GM18868 (cell line): Measurements from ENCODE around the gene NIP7.

Experiments used
- ATAC-seq: cut with Tn5 transposase; IDR thresholded peaks from one replicate; pipeline ENCODE4 v1.9.1; 2021; ENCODE audit warnings: mild to moderate bottlenecking, moderate library complexity; ENCODE audit not compliant: unreplicated experiment

The NIP7 gene

DNA sequence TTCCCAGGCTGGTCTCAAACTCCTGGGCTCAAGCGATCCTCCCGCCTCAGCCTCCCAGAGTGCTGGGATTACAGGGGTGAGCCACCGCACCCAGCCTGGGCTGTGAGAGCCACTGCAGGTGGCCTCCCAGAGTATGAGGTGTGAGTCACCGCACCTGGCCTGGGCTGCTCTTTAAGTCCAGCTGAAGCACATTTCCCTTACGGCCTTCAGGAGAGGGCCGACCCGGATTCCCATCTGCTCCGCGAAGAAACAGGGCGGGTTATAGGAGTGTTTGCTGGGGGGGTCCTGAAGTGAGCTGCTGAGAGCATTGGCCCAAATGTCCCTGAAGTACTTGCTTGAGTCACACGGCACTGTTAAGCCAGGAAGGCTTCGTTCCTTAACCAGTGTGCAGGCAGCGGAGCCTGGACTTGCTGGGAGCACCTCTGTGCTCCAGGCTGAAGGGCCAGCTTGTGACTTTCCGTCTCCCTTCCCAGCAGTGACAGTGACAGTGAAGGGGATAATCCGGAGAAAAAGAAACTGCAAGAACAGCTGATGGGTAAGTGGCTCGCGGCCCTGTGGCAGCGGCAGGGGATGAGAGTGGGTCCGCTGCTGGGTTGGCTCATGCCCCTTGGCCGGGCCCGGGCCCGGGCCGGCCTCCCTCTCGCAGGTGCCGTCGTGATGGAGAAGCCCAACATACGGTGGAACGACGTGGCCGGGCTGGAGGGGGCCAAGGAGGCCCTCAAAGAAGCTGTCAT lies 21.2 kb upstream of the NIP7 start:
- ATAC-seq = no peak

DNA sequence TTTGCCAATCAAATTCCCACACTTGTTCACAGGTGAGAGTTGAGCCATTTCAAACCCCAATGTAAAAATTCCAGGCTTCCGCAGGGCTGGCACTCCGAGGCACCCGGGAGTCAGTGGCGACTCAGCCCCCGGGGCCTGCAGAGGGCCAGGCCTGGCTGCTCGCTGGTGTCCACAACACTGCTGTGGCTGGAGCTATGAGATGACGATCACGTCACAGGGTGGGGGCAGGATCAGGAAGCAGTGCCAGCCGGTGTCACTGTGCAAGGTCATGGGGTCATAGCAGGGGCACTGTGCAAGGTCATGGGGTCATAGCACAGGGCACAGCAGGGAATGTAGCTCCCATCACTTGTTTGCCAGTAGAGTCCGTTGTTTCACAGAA lies 20.7 kb upstream of the NIP7 start:
- no peak for ATAC-seq

DNA sequence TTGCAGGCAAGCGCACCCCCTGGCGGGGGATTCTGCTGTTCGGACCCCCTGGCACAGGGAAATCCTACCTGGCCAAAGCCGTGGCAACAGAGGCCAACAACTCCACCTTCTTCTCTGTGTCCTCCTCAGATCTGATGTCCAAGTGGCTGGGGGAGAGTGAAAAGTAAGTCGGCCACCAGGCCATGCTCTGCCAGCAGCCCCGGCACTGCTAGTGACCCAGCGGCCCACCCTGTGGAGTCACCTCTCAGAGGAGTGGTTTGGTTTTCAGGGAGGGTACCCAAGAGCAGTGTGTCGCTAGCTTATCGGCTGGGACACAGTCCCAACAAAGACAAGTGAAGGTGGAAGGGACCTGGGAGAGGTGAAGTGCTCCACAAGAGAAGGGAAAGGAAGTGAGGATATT lies 20.2 kb upstream of the NIP7 start:
- no peak for ATAC-seq

DNA sequence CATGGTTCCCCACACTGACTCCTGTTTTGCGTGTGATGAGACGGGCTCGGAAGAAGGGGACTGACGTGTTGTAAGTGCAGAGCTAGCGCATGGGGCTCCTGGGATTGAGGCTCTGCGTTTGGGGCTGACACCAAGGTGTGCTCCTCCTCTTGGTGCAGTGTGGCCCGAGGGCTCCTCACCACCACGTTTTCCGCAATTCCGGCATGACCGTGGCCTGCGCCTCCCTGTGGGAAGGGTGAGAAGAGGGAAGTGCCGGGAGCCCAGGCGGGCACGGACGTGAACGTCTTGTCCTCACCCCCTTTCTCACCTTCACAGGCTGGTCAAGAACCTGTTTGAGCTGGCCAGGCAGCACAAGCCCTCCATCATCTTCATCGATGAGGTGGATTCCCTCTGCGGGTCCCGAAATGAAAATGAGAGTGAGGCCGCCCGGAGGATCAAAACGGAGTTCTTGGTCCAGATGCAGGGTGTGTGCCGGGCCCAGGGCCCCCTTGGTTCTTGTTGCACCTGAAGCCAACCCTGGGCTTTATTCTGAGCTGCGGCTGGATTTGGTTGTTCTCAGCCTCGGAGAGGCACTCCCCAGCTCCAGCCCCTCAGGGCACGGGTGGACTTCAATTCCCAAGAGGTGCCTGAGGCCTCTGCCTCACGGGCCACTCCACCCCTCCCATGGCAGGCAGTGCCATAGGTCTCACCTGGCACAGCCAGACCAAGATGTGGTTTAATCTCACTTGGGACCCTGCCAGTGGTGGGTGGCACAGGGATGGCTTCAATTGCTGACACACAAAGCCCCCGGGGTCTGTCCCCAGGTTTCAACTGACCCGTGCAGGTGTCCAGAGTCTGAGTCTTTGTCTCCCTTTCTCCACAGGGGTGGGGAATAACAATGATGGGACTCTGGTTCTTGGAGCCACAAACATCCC lies 19.5 kb upstream of the NIP7 start:
- no peak for ATAC-seq

DNA sequence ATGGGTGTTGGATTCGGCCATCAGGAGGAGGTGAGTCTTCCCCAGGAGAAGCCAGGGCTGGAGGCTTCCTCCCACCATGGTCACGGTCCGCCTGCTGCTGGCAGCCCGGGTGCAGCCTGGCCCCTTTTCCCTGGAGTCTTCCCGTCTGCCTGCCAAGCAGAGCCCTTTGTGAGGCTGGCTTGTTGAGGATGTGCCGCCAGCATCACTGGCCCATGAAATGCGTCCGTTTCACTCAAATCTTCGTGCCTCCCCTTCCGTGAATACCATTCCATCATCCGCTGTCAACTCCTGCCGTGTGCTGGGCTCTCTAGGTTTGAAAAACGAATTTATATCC lies 18.9 kb upstream of the NIP7 start:
- ATAC-seq = no peak

DNA sequence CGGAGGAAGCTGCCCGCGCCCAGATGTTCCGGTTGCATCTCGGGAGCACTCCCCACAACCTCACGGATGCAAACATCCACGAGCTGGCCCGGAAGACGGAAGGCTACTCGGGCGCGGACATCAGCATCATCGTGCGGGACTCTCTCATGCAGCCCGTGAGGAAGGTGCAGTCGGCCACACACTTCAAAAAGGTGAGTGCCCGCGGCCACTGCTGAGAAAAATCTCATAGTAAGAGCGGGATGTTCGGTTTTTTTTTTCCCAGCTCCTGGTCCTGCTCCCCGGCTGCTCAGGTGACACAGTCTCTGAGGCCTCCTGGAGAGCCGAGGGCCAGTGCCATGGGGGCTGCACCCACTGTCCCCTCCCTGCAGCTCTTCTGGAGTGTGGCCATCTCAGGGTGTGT lies 18.5 kb upstream of the NIP7 start:
- no peak for ATAC-seq

DNA sequence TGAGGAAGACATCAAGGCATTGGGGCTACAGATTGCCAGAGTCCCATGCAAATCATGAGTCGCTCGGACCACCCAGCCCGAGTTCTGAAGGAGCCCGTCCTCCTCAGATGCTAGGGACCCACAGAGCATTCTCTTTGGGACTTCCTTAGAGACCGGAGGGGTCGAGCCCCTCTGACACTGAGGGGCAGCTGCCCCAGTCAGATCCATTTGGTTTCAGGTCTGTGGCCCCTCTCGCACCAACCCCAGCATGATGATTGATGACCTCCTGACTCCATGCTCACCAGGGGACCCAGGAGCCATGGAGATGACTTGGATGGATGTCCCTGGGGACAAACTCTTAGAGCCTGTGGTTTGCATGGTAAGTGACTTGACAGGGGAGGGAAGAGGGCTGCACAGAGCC lies 17.2 kb upstream of the NIP7 start:
- ATAC-seq = no peak

DNA sequence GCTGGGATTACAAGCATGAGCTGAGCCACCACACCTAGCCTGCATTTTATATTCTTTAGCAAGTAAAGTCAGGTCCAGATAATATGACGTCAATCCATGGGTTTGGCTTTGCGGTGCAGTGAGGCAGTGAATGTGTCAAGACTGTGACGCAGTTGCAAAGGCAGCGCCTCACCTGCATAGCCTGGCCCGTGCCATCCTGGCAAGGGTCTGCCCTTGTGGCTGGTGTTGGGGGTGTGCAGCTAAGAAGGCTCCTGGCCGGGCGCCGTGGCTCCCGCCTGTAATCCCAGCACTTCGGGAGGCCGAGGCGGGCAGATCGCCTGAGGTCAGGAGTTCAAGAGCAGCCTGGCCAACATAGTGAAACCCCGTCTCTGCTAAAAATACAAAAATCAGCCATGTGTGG lies 16.2 kb upstream of the NIP7 start:
- ATAC-seq = no peak

DNA sequence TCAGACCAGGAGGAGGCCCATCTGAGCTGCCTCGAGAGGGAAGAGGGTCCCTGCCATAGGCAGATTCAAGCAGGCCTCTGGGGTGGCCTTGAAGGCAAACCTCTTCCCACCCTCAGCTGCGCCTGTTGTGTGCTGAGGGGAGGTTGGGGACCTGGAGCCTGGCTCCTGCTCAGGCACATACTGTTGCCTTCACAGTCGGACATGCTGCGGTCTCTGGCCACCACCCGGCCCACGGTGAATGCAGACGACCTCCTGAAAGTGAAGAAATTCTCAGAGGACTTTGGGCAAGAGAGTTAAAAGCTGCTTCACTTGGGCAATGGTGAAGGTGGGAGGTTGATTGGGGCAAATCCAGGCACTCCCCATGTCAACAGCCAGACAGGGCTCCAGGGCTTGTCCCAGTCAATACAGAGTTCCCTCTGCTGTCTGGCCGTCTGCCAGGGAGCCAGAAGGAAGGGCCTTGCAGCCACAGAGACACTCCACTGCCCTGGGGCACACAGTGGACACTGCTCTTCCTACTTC lies 15.5 kb upstream of the NIP7 start:
- ATAC-seq = no peak

DNA sequence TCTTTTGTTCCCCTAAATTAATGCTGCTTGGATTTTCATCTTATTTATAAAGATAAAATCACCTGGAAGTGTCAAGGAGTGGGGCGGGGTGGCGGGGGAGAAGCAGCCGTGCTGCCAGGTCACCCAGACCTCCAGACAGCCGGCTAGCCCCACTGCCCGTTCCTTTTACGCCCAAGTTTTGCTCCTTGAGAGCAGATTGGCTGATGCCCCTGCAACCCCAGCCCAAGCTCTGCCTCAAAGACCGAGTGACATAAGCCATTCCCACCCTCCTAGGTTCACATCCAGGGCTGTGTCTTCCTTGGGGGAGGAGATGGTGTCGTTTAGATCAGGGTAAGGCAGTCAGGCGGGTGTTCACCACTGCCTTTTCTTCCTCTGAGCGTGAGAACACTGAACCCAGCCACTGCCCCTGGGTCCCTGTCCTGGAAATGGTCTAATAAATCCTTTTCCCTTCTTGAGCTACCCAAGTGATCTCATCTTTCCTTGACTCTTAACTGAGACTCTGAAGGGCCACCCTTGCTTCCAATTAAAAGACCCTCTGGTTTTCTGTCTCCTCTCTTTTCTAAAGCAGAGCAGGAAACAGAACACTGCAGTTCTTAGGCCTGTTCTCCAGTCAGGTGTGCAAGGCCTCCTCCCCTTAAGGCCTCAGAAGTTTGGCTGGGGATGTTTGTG lies 14.9 kb upstream of the NIP7 start:
- no peak for ATAC-seq

DNA sequence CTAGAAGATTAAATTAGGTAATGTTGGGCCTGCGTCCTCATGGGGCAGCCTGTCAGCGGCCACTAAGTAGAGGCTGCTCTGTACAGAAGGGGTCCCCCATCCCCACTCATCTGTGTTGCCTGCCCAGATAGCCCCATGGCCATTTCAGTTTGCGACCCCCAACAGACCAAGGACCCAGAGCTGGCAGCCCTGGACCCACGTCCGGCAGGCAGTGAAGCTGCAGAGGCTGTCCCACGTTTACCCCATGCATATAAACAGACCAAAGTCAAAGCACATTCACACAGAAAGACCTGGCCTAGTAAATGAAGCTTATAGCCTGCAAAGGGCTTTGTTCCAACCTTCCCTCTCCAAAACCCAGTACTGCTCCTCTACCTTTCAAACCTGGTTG lies 13.8 kb upstream of the NIP7 start:
- no peak for ATAC-seq

DNA sequence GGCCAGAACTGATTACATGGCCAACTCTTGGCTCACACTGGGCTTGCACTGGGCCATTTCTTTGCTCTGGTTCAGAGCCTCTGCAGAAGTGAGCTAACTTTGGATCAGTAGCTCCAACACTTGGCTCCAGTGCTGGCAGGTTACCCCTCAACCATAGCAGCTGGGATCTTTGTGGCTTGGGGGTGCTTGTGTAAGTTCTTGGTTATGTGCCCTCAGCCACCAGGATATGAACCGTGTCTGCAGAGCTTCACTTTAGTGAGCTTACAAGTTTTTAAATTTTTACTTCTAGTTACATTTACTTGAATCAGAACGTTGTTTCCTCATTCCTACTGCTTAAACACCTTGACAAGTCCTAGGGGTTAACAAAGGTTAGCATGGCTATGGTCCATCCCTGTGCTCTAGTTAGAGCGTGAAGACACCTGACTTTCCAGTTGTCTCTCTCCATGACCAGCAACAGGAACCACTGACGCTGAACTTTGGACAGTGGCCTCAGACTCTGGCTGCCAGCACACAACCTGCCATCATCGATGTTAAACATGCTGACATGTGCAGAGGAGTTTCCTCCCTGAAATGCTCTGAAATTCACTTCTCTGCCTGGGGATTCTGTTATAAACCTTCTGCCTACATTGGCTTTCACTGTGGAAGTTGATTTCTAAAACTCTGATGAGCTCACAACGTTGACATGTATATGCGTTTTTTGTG lies 13.2 kb upstream of the NIP7 start:
- ATAC-seq = no peak

DNA sequence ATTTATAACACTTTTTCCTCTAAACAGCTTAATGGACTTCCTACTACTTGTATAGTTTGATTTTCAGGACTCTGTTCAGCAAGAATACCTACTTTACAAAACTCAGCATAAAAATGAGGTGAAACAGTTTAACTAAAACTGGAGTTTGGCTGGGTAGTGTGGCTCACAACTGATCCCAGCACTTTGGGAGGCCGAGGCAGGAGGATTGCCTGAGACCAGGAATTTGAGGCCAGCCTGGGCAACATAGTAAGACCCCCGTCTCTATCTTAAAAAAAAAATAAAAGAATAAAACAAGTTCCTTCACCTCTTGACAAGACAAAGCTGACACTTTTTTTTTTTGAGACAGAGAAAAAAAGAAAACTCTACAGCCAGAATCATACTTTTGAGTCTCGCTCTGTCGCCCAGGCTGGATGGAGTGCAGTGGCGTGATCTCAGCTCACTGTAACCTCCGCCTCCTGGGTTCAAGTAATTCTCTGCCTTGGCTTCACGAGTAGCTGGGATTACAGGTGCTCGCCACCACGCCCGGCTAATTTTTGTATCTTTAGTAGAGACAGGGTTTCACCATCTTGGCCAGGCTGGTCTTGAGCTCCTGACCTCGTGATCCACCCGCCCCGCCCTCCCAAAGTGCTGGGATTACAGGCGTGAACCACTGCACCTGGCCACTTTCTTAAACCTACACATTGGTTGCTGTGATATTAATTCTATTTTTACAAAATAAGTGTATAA lies 11.8 kb upstream of the NIP7 start:
- no peak for ATAC-seq

DNA sequence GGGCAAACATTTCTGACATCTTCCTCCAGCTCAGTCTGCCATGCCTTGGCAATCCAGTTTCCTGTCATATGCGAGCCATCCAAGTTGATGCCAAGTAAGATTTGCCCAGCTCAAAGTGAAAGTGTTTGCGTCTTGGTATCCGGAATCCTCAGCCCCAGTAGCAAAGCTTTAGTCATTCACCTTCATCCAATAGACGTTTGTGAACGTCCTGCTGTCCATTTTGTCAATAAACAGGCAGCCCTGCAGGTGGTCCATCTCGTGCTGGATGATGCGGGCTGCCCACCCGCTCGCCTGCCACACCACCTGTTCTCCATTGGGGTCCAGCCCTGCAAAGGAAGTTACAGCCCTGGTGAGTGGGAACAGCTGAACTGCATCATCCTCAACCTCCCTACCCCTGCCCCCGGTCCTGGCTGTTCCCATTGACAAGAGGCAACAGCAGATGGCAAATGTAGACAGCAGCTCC lies 10.7 kb upstream of the NIP7 start:
- no peak for ATAC-seq

DNA sequence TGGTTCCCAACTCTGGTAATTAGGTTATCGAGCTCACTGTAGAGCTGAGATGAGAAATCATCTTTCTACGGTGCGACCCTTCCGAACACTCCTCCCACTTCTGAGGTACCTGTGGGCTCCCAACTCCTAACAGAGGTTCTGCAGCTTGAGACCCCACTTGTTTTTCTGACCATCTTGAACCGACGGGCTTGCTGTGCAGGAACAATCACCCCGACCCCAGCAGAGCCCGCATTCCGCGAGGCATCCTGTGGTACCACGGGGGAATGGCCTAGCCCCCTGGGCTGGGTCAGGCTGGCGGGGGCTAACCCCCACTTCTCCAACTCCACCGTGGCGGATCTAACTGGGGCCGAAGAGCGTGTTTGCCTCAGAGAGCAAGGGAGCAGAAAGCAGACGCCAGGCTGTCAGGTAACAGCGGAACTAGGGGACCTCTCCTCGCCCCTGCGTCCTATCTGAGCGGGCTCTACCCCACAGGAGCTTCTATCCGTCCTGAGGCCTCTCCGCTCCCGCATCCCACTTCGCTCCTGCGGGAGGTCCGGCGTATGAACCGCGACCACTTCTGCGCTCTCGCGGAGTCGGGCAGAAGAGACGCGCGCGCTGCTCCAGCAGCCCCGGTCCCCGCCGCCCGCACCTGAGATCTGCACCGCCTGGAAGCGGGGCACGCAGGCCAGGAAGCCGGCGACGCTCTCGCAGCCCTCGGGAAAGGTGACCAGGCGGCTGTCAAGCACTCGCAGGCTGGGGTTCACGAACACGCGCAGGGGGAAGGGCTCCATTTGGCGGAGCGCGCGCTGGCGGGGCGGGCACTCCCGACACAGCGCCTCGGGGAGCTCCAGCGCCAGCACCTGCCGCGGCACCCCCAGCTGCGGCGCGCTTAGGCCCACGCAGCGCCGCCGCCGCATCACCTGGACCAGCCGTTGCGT lies 9.9 kb upstream of the NIP7 start:
- peak; percentile 31 for ATAC-seq

DNA sequence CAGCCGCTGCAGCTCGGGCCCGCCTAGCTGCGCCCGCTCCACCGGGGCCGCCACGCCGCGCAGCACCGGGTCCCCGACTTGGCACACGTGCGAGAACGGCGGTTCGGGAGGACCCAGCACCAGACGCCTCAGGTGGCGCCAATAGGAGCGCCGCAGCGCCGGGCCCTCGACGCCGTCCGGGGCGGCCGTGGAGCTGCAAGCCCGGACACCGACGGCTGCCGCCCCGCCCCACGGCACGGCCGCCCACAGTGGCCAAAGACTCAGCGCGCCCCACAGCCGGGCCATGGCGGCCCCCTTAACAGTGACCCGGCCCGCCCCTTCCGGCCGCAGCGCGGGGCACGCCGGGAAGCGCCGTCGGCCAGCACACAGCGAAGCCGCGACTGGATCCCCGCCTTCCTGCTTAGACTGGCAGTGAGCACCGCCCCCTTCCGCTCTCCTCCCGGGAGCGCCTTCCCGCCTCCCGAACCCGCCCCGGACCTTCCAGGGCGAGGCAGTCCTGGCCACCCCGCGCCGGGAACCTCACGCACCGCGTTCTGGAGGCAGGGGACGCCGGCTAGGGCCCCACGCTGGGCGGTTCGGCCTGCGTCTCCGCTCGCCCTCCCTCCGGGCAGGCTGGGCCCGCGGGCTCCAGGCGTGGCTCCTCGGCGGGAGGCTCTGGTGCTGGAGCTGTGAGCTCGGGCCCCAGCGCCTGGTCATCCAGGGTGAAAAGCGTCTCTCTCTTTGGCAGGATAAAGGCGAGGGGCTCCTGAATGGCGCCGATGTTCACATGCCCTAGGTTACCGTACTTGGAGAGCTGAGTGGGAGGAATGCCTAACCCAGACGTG lies 9.1 kb upstream of the NIP7 start, which contains the start of gene PDF:
TSS of gene PDF (minus strand) at position 303 of the 824 bp plus-strand sequence. CDS start at position 285, 18 bp downstream.
- peak; percentile 95 for ATAC-seq

DNA sequence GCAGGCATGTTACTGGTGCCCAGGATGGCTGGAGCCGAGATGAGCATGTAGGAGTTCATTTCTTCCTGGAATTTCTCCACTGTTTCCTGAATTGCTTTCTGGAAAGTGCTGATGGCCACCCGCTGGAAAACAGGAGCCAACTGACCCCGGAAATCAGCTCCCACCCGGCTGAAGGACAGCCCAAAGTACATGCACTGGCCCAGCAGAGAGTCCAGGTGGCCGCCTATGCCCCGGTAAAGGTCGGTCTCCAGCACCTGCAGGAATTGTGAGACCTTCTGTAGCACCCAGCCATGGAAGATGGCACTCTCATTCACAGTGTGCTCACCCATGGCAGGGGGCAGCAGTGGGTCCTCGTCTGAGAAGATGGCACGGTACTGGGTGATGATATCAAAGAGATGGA lies 4.9 kb upstream of the NIP7 start:
- no peak for ATAC-seq

DNA sequence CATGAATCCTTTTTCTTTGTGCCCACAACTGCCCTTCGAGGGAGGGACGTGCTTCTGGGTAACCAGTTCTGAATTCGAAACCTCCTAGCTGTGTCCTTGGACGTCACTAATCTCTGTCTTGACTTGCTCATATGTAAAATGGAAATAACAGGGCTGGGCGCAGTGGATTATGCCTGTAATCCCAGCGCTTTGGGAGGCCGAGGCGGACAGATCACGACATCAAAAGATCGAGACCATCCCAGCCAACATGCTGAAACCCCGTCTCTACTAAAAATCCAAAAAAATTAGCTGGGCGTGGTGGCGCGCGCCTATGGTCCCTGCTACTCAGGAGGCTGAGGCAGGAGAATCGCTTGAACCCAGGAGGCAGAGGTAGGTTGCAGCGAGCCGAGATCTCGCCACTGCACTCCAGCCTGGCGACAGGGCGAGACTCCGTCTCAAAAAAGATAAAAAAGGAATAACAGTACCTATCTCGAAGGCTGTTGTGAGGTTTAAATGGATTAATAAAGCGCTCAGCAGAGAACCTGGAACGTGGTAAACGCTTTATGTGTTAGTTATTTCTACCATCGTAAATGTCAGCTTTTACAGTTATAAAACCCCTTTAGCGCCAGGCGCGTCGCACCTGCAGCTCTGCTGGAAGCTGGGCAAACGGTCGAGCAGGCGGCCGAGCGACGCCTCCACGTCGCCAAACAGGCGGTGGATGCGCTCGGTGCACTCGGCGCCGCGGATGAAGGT lies 849 bp upstream of the NIP7 start:
- no peak for ATAC-seq
